ENCODE results near the gene UGT3A2.

GRCh38 chr5:36078430-36078829 is 11.7 kb upstream of the UGT3A2 start:
- TF ChIP-seq, protein P1, sequence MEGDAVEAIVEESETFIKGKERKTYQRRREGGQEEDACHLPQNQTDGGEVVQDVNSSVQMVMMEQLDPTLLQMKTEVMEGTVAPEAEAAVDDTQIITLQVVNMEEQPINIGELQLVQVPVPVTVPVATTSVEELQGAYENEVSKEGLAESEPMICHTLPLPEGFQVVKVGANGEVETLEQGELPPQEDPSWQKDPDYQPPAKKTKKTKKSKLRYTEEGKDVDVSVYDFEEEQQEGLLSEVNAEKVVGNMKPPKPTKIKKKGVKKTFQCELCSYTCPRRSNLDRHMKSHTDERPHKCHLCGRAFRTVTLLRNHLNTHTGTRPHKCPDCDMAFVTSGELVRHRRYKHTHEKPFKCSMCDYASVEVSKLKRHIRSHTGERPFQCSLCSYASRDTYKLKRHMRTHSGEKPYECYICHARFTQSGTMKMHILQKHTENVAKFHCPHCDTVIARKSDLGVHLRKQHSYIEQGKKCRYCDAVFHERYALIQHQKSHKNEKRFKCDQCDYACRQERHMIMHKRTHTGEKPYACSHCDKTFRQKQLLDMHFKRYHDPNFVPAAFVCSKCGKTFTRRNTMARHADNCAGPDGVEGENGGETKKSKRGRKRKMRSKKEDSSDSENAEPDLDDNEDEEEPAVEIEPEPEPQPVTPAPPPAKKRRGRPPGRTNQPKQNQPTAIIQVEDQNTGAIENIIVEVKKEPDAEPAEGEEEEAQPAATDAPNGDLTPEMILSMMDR (conservative IDR thresholded peaks at IDR 0.05; ENCODE audit: low read length) = no peak
- TF ChIP-seq EZH2phosphoT487 (IDR thresholded peaks at IDR 0.05; ENCODE audit: borderline replicate concordance) = no peak

All from Loucy (cell line).